HUES64 (cell line): ENCODE data around the gene IMP3.
A peak's percentile ranks its signal among the peaks of the same experiment; 100 is the strongest.
"Not testable (repeated sequence)": the region's sequence is repeated elsewhere in the genome, so short reads cannot be mapped to it uniquely, and the experiment has no call there.

Source experiments
- H3K27ac ChIP-seq: 2 replicates; pipeline ENCODE4 v1.7.0; 2013; ENCODE audit warnings: low read depth, low read length, inconsistent platforms
- H3K27me3 ChIP-seq: 2 replicates; pipeline ENCODE4 v1.6.1; 2013; ENCODE audit warnings: mild to moderate bottlenecking, low read length; ENCODE audit not compliant: insufficient read depth
- H3K36me3 ChIP-seq: 2 replicates; pipeline ENCODE4 v1.6.1; 2013; ENCODE audit warnings: mild to moderate bottlenecking, low read length; ENCODE audit not compliant: insufficient read depth
- H3K4me1 ChIP-seq: 2 replicates; pipeline ENCODE4 v1.6.1; 2013; ENCODE audit warnings: mild to moderate bottlenecking, low read length, moderate library complexity; ENCODE audit not compliant: insufficient read depth
- H3K4me3 ChIP-seq: 2 replicates; pipeline ENCODE4 v1.5.1; 2013; ENCODE audit warnings: mild to moderate bottlenecking, low read length, moderate library complexity
- H3K9ac ChIP-seq: 2 replicates; pipeline ENCODE4 v1.6.1; 2013; ENCODE audit warnings: mild to moderate bottlenecking, low read depth, low read length
- H3K9me3 ChIP-seq: 2 replicates; pipeline ENCODE4 v1.6.1; 2013; ENCODE audit warnings: low read depth, low read length; ENCODE audit not compliant: insufficient read depth
- WGBS: fragments of 150-250, 120-280 bp; methylation state at CpG from one replicate; pipeline ENCODE4 v1.1.7; 2013; ENCODE audit warnings: missing lambda C conversion rate; 5-methylcytosine and 5-hydroxymethylcytosine counted together

The IMP3 gene

GRCh38 chr15:75680007-75680789 lies 40.2 kb upstream of the IMP3 start:
- WGBS, result 73% methylated on average over 11 of the region's 11 CpGs
- no peaks in the 10 kb centered on the region for H3K36me3 ChIP-seq

GRCh38 chr15:75678324-75678690 lies 38.3 kb upstream of the IMP3 start:
- WGBS, result 94% methylated on average over 6 of the region's 6 CpGs
- H3K4me3 ChIP-seq, H3K36me3 ChIP-seq, H3K27me3 ChIP-seq, H3K9me3 ChIP-seq, H3K4me1 ChIP-seq, H3K27ac ChIP-seq, H3K9ac ChIP-seq: not testable (repeated sequence)

More at GRCh38 chr15:75680007-75680789, 40.2 kb upstream of the IMP3 start:
- H3K27me3 ChIP-seq, result no peaks in the 10 kb centered on the region
- H3K4me1 ChIP-seq, result peaks cover 11% of the 10 kb centered on the region; the same call in 1 of the 2 replicates
- H3K9ac ChIP-seq, result peak overlapping the region; percentile 31; the same call in 1 of the 2 replicates
- H3K4me3 ChIP-seq, result no peak overlapping the region
- no peak overlapping the region for H3K27ac ChIP-seq
- no peaks in the 10 kb centered on the region for H3K9me3 ChIP-seq

GRCh38 chr15:75677465-75678323 lies 37.7 kb upstream of the IMP3 start:
- Histone ChIP-seq H3K4me1 (peaks cover 12% of the 10 kb centered on the region), H3K36me3 (no peaks in the 10 kb centered on the region), H3K9ac (no peak overlapping the region), H3K27me3 (no peaks in the 10 kb centered on the region), H3K4me3 (no peak overlapping the region), H3K9me3 (no peaks in the 10 kb centered on the region), H3K27ac (no peak overlapping the region)
- 88% methylated on average over 16 of the region's 16 CpGs for WGBS

- Histone ChIP-seq H3K36me3 (no peaks in the 10 kb centered on the region), H3K4me1 (peaks cover 20% of the 10 kb centered on the region), H3K27me3 (no peaks in the 10 kb centered on the region), H3K9ac (no peak overlapping the region), H3K4me3 (no peak overlapping the region), H3K9me3 (no peaks in the 10 kb centered on the region), H3K27ac (no peak overlapping the region)
- WGBS, result 95% methylated on average over 30 of the region's 30 CpGs
Measured at GRCh38 chr15:75676688-75677464, 36.9 kb upstream of the IMP3 start.

- Histone ChIP-seq H3K4me1 (peaks cover 20% of the 10 kb centered on the region), H3K4me3 (no peak overlapping the region)
Measured at GRCh38 chr15:75675579-75676404, 35.8 kb upstream of the IMP3 start.

GRCh38 chr15:75674366-75674765 lies 34.3 kb upstream of the IMP3 start:
- Histone ChIP-seq H3K27me3 (no peaks in the 10 kb centered on the region), H3K9ac (no peak overlapping the region), H3K36me3 (no peaks in the 10 kb centered on the region), H3K4me1 (peaks cover 15% of the 10 kb centered on the region), H3K27ac (no peak overlapping the region), H3K9me3 (no peaks in the 10 kb centered on the region), H3K4me3 (no peak overlapping the region)
- 80% methylated on average over 8 of the region's 8 CpGs for WGBS

More at GRCh38 chr15:75675579-75676404, 35.8 kb upstream of the IMP3 start:
- H3K27ac ChIP-seq, result no peak overlapping the region
- H3K9me3 ChIP-seq, result no peaks in the 10 kb centered on the region
- H3K9ac ChIP-seq, result no peak overlapping the region
- no peaks in the 10 kb centered on the region for H3K36me3 ChIP-seq
- WGBS, result 94% methylated on average over 41 of the region's 41 CpGs
- H3K27me3 ChIP-seq, result no peaks in the 10 kb centered on the region

- Histone ChIP-seq H3K9me3 (no peaks in the 10 kb centered on the region), H3K9ac (no peak overlapping the region), H3K4me3 (no peak overlapping the region), H3K27me3 (no peaks in the 10 kb centered on the region), H3K4me1 (peaks cover 15% of the 10 kb centered on the region), H3K36me3 (no peaks in the 10 kb centered on the region), H3K27ac (no peak overlapping the region)
- WGBS, result 92% methylated on average over 10 of the region's 10 CpGs
Measured at GRCh38 chr15:75673426-75674235, 33.6 kb upstream of the IMP3 start.

GRCh38 chr15:75672646-75673425 lies 32.8 kb upstream of the IMP3 start:
- WGBS, result 62% methylated on average over 14 of the region's 14 CpGs
- H3K27me3 ChIP-seq, result no peaks in the 10 kb centered on the region
- H3K4me3 ChIP-seq, result no peak overlapping the region
- peak overlapping the region; percentile 25; the same call in 1 of the 2 replicates for H3K27ac ChIP-seq
- H3K36me3 ChIP-seq, result no peaks in the 10 kb centered on the region
- H3K9ac ChIP-seq, result no peak overlapping the region
- H3K4me1 ChIP-seq, result peaks cover 15% of the 10 kb centered on the region
- no peaks in the 10 kb centered on the region for H3K9me3 ChIP-seq

GRCh38 chr15:75671730-75672602 lies 31.9 kb upstream of the IMP3 start:
- no peak overlapping the region for H3K9ac ChIP-seq
- no peak overlapping the region for H3K4me3 ChIP-seq
- 79% methylated on average over 11 of the region's 11 CpGs for WGBS

More at GRCh38 chr15:75671730-75672602, 31.9 kb upstream of the IMP3 start:
- Histone ChIP-seq H3K9me3 (no peaks in the 10 kb centered on the region), H3K27ac (0 out of 2 replicates have a peak overlapping the region, but pooled peaks have one; percentile 22), H3K27me3 (no peaks in the 10 kb centered on the region), H3K36me3 (no peaks in the 10 kb centered on the region), H3K4me1 (peaks cover 15% of the 10 kb centered on the region)
